Osteoblast (primary cell): Measurements from ENCODE around the gene PTOV1. TPM values are rescaled to one million over a fixed set of nuclear protein-coding genes. Genes with fewer than 3 reads are reported as not detected.
A peak's percentile ranks its signal among the peaks of the same experiment; 100 is the strongest.

Experiments used
- DNase-seq: peaks from one replicate; pipeline ENCODE4 v3.0.0; 2011; ENCODE audit warnings: low spot score, mixed read lengths; ENCODE audit not compliant: insufficient read length; ENCODE audit errors: missing footprints
- H2AFZ ChIP-seq: 2 replicates; pipeline ENCODE4 v1.6.0; 2011; ENCODE audit warnings: mild to moderate bottlenecking, low read length
- H3K27ac ChIP-seq: 2 replicates; pipeline ENCODE4 v1.5.1; 2011; ENCODE audit warnings: mild to moderate bottlenecking, low read depth, low read length, moderate library complexity
- H3K27me3 ChIP-seq: 2 replicates; pipeline ENCODE4 v1.6.0; 2012; ENCODE audit warnings: mild to moderate bottlenecking, control low read depth, inconsistent platforms, low read length, moderate library complexity; ENCODE audit not compliant: insufficient read depth
- H3K36me3 ChIP-seq: 2 replicates; pipeline ENCODE4 v1.5.1; 2011; ENCODE audit warnings: mild to moderate bottlenecking, low read length, control low read depth, moderate library complexity; ENCODE audit not compliant: insufficient read depth
- H3K4me1 ChIP-seq: 2 replicates; pipeline ENCODE4 v1.5.1; 2011; ENCODE audit warnings: mild to moderate bottlenecking, low read length, control low read depth, moderate library complexity; ENCODE audit not compliant: insufficient read depth
- H3K4me2 ChIP-seq: 2 replicates; pipeline ENCODE4 v1.6.0; 2011; ENCODE audit warnings: mild to moderate bottlenecking, low read length; ENCODE audit not compliant: insufficient read depth
- H3K4me3 ChIP-seq: fragments of 200-600 bp; sonication (generic); 3 replicates; pipeline ENCODE4 v1.5.1; 2012; ENCODE audit warnings: mild to moderate bottlenecking, low read length, inconsistent platforms; ENCODE audit not compliant: insufficient read depth
- H3K79me2 ChIP-seq: 2 replicates; pipeline ENCODE4 v1.6.0; 2012; ENCODE audit warnings: mild to moderate bottlenecking, low read length, control low read depth, inconsistent platforms; ENCODE audit not compliant: insufficient read depth
- H3K9me3 ChIP-seq: 2 replicates; pipeline ENCODE4 v1.5.1; 2011; ENCODE audit warnings: low read depth, low read length, control low read depth
- H4K20me1 ChIP-seq: 2 replicates; pipeline ENCODE4 v1.6.0; 2012; ENCODE audit warnings: mild to moderate bottlenecking, low read length, control low read depth; ENCODE audit not compliant: insufficient read depth
- total RNA-seq: library from RNA; depleted of rRNA; stranded (reverse); fragments of >200 nt; gene quantifications from 2 replicates; pipeline ENCODE4 v1.2.3, GENCODE V29; 2012
- TF ChIP-seq, protein P1 (sequence below): IDR thresholded peaks from 2 replicates; pipeline ENCODE4 v1.5.1; 2011; ENCODE audit warnings: mild to moderate bottlenecking, low read depth, low read length, moderate library complexity; ENCODE audit errors: extremely low read depth

The PTOV1 gene
- total RNA-seq, 1 donor = 39.4 TPM

DNA sequence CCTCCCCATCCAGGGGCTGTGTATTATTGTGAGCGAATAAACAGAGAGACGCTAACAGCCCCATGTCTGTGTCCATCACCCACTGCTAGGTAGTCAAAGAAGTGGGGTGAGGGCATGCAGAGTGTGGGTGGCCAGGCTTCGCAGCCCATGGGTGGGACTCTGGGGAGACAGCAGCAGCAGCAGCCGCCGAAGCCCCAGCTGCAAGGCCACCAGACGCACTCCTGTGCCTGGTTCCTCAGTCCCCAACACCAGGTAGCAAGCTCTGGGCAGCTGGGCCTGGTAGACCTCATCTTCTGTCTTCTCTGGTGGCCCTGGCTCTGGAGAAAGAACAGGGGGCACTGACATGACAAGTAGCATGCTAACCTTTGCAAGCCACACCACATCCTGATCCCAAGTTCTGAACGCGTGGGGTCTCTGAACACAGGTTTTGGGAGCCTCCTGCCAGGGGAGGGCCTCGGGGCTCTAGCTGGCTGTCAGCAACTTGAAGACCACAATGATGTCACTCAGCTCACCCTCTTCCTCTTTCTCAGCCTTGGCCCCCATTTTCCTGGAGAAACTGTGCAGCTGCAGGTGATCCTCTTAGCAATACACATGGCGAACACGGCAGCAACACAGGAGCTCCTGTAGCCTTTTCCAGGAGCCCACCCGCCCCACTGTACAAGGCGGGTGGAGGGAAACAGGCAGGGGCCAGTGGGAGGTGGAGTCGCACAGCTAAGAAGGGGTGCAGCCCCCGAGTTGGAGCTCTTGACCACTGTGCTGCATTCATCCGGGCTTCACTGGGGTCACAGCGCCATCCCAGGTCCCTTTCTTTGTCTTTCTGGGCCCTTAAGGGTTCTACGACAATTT lies 43.7 kb upstream of the PTOV1 start:
- Histone ChIP-seq H3K27ac (no peak overlapping the region), H3K9me3 (no peaks in the 10 kb centered on the region), H3K4me3 (no peak overlapping the region), H3K79me2 (no peaks in the 10 kb centered on the region), H3K4me1 (peaks cover 5% of the 10 kb centered on the region), H3K27me3 (no peaks in the 10 kb centered on the region), H2AFZ (no peak overlapping the region), H4K20me1 (peaks cover 2% of the 10 kb centered on the region), H3K36me3 (peaks cover 35% of the 10 kb centered on the region), H3K4me2 (no peak overlapping the region)
- TF ChIP-seq, protein P1, sequence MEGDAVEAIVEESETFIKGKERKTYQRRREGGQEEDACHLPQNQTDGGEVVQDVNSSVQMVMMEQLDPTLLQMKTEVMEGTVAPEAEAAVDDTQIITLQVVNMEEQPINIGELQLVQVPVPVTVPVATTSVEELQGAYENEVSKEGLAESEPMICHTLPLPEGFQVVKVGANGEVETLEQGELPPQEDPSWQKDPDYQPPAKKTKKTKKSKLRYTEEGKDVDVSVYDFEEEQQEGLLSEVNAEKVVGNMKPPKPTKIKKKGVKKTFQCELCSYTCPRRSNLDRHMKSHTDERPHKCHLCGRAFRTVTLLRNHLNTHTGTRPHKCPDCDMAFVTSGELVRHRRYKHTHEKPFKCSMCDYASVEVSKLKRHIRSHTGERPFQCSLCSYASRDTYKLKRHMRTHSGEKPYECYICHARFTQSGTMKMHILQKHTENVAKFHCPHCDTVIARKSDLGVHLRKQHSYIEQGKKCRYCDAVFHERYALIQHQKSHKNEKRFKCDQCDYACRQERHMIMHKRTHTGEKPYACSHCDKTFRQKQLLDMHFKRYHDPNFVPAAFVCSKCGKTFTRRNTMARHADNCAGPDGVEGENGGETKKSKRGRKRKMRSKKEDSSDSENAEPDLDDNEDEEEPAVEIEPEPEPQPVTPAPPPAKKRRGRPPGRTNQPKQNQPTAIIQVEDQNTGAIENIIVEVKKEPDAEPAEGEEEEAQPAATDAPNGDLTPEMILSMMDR = no peak
- peak; percentile 68 for DNase-seq

- Histone ChIP-seq H3K79me2 (no peaks in the 10 kb centered on the region), H3K4me1 (peaks cover 9% of the 10 kb centered on the region), H3K9me3 (no peaks in the 10 kb centered on the region), H3K27me3 (no peaks in the 10 kb centered on the region), H3K4me2 (peak overlapping the region; percentile 89), H3K4me3 (peak overlapping the region; percentile 86), H3K36me3 (peaks cover 30% of the 10 kb centered on the region), H2AFZ (no peak overlapping the region), H4K20me1 (peaks cover 2% of the 10 kb centered on the region), H3K27ac (no peak overlapping the region)
- peak; percentile 42 for DNase-seq
- TF ChIP-seq, protein P1 = no peak
These were observed 42.9 kb upstream of the PTOV1 start for GRCh38 chr19:49807904-49808675.

GRCh38 chr19:49808711-49809159 lies 42.2 kb upstream of the PTOV1 start:
- Histone ChIP-seq H2AFZ (peak overlapping the region; percentile 43), H3K9me3 (no peaks in the 10 kb centered on the region), H4K20me1 (peaks cover 2% of the 10 kb centered on the region), H3K27ac (peak overlapping the region; percentile 26), H3K79me2 (no peaks in the 10 kb centered on the region), H3K4me2 (peak overlapping the region; percentile 89), H3K4me3 (peak overlapping the region; percentile 86), H3K27me3 (no peaks in the 10 kb centered on the region), H3K4me1 (peaks cover 10% of the 10 kb centered on the region), H3K36me3 (peaks cover 23% of the 10 kb centered on the region)
- peak; percentile 99 for DNase-seq
- TF ChIP-seq, protein P1 = no peak
